Stromal cell of bone marrow (primary cell): ENCODE measurements around the gene ACER1.
"Not testable (repeated sequence)": the region's sequence is repeated elsewhere in the genome, so short reads cannot be mapped to it uniquely, and the experiment has no call there.

Experiments
- DNase-seq: peaks from one replicate; pipeline ENCODE4 v3.0.0-alpha.2; 2012; ENCODE audit warnings: low read depth

Gene ACER1

DNA sequence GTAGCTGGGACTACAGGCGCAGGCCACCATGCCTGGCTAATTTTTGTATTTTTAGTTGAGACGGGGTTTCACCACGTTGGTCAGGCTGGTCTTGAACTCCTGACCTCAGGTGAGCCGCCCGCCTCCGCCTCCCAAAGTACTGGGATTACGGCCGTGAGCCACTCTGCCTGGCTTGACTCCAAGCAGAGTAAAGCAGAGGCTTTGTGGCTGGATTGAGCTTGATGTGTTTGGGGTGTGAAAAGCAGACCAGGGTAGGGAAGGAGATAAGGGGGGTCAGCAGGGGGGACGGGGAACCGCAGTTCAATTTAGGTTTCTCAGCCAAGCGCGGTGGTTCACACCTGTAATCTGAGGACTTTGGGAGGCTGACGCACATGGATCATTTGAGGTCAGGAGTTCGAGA lies 23.8 kb upstream of the ACER1 start:
- no peak for DNase-seq

DNA sequence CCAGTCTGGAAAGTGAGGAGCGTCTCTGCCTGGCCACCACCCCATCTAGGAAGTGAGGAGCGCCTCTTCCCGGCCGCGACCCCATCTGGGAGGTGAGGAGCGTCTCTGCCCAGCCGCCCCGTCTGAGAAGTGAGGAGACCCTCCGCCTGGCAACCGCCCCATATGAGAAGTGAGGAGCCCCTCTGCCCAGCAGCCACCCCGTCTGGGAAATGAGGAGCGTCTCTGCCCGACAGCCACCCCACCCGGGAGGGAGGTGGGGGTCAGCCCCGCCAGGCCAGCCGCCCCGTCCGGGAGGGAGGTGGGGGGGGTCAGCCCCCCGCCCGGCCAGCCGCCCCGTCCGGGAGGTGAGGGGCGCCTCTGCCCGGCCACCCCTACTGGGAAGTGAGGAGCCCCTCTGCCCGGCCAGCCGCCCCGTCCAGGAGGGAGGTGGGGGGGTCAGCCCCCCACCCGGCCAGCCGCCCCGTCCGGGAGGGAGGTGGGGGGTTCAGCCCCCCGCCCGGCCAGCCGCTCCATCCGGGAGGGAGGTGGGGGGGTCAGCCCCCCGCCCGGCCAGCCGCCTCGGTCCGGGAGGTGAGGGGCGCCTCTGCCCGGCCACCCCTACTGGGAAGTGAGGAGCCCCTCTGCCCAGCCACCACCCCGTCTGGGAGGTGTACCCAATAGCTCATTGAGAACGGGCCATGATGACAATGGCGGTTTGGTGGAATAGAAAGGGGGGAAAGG lies 22.1 kb upstream of the ACER1 start:
- DNase-seq, result not testable (repeated sequence)

DNA sequence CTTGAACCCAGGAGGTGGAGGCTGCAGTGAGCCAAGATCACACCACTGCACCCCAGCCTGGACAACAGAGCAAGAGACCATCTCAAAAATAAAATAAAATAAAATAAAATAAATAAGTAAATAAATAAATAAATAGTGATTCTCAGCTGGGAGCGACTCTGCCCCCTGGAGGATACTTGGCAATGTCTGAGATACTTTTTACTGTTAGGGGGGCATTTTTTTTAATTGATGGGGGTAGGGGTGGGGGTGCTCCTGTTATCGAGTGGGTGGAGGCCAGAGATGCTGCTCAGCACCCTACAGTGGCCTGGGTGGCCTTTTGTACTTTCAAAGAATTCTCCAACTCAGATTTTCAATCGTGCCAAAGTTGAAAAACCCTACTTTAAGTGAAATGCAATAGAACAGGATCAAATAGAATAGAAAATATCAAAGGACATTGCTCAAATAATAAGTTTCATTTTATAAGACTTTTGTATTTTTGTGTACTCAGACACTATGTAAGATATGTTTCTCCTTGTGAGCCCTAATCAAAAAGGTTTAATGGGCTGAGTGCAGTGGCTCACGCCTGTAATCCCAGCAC lies 20.8 kb upstream of the ACER1 start:
- DNase-seq, result no peak

DNA sequence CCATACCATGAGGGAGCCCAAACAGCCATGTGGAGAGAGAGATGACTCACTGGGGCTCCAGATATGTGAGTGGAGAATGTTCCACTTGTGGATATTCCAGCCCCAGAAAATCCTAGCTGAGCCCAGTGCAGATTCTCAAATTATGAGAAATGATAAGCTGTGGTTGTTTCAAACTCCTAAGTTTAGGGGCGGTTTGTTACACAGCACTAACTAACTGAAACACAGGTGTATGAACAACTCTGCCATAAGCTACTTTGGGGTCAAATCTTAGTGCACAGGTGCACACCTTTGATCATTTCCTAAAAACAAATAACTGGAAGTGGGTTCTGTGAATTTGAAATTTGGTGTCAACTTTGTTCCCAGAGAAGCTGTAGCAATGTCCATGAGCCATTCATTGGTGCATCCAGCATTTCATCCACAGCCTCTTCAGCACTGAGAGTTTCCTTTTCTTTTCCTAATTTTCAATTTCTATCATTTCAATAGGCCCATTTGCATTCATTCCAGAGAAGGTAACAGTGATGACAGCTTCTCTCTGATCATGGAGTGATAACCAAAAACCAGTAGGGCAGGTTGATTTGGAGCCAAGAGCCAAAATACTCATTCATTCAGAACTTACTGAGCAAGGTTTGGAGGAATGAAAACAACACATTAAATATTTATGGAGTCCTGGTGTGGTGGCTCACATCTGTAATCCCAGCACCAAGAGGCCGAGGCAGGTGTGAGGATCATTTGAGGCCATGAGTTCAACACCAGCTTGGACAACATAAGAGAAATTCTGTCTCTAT lies 19.2 kb upstream of the ACER1 start:
- no peak for DNase-seq

DNA sequence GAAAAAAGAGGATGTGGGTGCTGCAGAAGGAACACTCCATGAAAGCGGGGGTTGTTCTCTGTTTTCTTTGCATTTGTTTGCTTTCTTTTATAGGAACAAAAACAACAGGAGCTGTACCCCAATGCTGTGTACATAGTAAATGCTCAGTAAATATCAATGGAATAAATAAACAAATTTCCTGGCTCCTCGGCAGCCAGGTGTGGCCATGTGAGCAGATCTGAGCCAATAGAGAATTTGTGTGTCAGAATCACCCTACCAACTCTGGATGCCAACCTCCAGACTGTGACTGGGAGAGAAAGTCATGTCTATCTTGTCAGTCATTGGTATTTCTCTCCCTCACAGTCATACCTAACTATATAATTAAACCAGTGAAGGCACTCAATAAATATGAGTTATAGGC lies 17.3 kb upstream of the ACER1 start:
- DNase-seq, result no peak

DNA sequence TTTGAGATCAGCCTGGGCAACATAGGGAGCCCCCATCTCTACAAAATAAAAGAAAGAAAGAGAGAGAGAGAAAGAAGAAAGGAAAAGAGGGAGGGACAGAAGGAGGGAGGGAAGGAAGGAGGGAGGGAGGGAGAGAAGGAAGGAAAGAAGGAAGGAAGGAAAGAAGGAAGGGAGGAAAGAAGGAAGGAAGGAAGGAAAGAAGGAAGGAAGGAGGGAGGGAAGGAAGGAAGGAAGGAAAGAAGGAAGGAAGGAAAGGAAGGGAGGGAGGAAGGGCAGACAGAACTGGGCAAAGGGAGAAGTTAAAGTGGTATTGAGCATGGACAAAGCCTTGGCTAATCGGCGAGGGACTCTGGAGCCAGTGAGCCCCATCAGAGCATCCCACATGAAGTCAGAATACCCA lies 15.9 kb upstream of the ACER1 start:
- DNase-seq, result not testable (repeated sequence)

DNA sequence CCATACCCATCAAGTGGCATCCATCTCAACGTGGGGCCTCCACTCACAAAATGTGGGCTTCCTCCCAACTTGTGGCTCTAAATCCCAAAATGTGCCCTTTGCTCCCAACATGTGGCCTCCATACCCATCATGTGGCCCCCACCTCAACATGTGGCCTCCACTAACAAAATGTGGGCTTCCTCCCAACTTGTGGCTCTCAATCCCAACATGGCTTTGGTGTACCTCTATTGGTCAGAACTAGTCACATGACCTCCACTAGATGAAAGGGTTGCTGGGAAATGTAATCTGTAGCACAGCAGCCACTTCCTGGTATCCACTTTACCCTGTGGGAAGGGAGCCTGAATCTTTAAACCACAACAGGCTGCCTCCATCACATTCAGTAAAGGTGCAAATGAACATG lies 10.1 kb upstream of the ACER1 start:
- no peak for DNase-seq

DNA sequence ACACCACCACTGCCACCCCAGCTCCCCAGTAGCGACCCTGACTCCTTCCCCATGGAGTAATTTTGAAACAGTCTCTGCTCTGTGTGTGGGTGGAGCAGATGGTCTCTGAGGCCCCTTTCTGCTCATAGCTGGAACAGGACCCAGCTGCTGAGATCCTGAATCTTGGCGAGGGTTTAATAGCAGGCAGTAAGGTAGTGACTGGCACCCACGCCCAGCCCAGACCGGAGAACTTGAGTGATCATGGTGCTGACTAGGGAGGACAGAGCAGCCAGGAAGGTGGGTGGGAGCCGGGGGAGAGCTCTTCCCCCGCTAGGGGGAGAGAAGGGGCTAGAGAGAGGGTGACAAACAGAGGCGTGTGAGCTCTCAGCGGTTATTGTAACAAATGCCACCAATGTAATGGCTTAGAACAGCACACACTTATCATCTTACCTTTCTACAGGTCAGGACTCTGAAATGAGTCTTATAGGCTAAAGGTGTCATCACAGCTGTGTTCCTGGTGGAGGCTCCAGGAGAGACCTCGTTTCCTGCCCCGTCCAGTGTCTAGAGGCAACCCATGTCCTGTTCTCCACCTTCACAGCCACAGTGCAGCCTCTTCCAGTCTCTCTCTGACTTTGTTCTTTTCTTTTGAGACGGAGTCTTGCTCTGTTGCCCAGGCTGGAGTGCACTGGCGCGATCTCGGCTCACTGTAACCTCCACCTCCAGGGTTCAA lies 7.2 kb upstream of the ACER1 start:
- no peak for DNase-seq

DNA sequence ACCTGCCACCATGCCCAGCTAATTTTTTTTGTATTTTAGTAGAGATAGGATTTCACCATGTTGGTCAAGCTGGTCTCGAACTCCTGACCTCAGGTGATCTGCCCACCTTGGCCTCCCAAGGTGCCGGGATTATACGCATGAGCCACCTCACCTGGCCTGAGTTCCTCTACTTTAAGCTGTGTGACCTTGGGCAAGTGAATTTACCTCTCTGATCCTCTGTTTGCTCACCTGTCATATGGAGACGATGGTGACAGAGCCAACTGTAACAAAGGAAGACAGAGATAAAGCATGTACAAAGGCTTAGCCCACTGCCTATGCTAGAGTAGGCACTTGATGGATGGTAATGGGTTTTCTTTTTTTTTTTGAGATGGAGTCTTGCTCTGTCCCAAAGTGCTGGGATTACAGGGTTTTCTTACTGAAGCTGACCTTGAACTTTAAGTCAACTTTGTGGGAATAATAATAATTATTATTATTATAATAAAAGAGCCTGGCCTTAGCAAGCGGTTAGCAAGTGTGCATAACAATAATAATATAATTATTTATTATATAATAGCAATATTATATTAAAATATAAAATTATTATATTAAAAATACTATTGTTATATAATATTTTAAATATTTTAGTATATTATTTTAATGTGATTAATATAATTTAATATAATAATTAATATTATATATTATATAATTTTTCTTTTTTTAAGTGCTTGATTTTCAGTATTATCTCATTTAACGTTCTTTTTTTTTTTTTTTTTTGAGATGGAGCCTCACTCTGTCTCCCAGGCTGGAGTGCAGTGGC lies 1.3 kb upstream of the ACER1 start:
- no peak for DNase-seq

DNA sequence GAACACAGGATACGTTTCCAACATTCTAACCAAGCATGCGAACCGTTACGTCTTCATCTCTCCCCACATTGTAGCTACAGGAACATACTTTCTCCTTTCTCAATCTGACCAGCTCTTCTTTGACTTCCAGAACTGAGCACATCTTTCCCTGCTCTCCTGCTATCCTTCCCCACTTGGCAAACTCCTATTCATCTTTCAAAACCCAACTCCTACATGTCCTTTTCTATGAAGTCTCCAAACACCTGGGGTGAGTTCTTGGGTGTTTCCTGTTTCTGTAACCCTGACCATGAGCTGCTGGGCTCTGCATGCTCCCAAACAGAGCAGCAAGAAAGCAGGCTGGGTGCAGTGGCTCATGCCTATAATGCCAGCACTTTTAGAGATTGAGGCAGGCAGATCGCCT lies 6.6 kb downstream of the ACER1 start:
- DNase-seq, result no peak

DNA sequence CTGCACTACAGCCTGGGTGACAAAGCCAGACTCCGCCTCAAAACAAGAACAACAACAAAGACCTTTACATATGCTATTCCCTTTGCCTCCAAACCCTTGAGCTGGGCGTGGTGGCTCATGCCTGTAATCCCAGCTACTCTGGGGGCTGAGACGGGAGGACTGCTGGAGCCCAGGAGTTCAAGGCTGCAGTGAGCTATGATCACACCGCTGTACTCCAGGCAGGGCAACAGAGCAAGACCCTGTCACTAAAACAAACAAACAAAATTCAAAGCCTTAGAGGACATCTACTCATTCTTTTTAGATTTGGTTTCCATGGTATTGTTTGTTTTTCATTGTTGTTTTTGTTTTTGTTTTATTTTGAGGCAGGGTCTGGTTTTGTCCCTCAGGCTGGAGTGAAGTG lies 7.8 kb downstream of the ACER1 start:
- no peak for DNase-seq

DNA sequence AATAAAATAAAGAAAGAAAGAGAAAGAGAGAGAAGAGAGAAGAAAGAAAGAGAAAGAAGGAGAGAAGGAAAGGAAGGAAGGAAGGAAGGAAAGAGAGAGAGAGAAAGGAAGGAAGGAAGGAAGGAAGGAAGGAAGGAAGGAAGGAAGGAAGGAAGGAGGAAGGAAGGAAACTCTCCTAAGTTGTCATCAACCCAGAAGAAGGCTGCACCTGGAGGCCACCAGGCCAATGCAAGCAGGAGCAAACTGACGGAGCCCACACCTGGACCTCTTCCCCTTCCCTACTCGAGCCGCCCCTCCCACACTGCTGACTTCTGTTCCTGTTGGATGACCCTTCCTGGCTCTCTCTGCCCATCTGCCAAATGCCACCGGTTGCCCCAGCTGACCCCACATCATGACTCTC lies 8.7 kb downstream of the ACER1 start:
- no peak for DNase-seq

DNA sequence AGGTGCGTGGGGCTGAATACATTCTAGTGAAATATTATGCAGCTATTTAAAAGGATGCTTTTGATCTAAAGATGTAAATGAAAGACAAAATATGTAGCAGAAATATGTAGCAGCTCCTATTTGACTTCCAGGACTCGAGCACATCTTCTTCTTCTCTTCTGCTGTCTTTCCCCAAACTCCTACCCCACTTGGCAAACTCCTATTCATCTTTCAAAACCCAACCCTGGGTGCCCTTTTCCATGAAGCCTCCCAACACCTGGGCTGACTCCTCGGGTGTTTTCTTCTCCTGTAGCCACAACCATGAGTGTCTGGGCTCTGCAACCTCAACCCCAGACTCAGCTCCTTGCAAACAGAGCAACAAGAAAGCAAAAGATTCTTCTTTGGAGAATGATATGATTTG lies 11.1 kb downstream of the ACER1 start:
- no peak for DNase-seq

DNA sequence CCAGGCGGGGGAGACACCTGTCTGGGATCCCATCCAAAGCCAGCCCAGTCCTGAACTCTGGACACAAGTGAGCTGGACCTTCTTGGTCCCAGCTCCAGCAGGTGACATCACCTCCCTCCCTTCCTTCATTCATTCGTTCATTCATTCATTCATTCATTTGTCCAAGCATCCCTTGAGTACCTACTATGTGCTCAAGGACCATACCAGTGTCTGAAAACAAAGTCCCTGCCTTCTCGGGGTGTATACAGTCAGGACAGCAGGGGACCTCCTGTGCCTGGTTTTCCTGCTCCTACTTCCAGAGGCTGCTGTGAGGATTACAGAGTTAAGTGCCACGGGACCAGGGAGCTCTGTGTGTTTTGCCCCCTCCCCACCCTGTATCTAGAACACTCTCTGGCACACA lies 14.0 kb downstream of the ACER1 start:
- no peak for DNase-seq

DNA sequence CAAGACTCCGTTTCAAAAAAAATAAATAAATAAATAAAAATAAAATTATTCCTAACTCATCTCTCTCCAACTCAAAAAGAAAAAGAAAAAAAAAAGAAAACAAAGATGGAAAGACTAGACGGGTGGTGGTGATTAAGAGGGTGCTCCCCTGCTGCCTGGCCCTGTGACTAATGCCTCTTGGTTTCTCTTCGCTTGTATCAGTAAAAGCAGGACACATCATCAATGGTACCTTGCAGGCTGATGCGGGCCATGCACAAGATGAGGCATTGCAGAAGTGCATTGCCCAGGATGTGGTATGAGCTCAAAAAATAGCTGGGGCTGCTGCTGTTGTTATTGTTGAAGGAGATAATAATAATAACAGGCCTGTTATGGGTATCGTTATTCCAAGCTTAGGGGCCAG lies 14.6 kb downstream of the ACER1 start:
- peak; percentile 0 for DNase-seq

DNA sequence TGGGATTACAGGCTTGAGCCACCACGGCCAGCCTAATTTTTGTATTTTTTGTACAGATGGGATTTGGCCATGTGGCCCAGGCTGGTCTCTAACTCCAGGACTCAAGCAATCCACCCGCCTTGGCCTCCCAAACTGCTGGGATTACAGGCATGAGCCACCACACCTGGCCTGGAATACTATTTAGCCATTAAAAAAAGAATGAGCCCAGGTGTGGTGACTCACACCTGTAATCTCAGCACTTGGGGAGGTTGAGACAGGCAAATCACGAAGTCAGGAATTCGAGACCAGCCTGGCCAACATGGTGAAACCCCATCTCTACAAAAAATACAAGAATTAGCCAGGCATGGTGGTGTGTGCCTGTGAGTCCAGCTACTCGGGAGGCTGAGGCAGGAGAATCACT lies 17.8 kb downstream of the ACER1 start:
- DNase-seq, result not testable (repeated sequence)

DNA sequence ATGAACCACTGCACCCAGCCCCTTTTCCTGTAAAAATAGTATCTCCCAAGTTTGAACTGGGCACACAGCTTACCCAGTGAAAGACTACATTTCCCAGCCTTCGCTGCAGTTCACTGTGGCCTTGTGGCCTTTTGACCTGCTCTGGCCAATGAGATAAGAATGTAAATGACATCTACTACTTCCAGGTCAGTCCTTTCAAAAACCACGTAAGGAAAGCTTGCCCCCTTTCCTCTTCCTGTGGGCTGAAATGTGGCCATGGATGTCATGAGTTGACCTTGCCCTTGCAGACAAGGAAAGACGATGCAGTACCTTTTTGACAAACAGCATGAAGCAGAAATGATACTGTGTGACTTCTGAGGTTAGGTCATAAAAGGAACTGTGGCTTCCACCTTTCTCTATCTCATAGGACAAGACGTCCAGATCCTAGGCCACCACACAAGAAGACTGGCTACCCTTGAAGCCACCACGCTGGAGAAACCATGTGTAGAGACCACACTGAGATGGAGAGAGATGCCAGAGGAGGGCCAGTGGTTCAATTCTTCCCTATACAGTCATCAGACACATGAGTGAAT lies 19.9 kb downstream of the ACER1 start:
- DNase-seq, result no peak

DNA sequence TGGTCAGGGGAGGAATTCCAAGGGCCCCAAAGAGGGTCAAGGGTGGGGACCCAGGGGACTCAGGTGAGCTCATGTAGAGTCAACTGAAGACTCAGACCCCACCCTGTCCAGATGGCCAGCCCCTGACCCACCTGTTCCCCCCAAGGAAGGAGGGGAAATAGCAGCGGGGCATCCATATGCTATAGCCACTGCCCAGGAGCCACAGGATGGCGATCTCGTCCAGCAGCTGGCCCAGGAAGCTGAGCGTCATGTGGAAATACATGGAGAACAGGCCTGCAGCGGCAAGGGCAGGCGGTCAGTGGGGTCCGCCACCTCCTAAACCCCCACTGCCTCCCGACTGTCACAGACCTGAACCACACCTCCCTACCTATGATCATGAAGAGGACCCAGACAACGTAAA lies 21.4 kb downstream of the ACER1 start:
- DNase-seq, result no peak

DNA sequence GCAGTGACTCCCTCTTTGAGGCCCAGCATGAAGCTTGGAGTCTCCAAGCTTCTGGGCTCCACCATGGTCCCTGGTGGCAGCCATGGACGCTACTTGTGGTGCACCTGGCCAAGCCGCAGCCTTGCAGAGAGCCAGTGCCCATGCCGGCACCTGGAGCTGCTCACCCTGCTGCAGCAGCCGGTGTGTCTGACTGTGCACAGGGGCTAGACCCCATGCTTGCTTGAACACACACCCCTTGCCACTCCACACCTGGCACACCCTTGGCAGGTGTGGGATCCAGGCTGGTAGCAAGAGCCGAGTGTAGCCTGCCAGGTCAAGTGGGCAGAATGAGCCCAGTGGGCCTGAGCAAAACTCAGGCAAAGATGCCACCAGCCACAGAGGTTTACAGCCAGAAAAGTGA lies 35.0 kb downstream of the ACER1 start:
- no peak for DNase-seq

DNA sequence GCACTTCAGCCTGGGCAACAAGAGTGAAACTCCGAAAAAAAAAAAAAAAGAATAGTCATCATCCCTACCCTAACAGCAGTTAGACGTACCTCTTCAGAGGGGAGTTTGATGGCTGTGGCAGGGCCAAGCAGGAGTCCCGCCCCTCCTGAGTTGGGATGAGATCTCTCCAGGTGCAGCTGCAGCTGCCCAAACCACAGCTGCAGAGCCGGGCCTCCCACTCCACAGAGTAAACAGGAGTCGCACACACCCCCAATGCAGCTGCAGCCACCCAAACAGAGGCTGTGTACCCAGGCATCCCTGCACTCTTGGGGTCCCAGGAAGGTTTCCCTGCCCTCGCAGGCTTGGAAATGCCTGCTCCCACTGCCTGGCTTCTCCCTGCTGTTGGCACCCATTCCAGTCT lies 36.2 kb downstream of the ACER1 start:
- no peak for DNase-seq

DNA sequence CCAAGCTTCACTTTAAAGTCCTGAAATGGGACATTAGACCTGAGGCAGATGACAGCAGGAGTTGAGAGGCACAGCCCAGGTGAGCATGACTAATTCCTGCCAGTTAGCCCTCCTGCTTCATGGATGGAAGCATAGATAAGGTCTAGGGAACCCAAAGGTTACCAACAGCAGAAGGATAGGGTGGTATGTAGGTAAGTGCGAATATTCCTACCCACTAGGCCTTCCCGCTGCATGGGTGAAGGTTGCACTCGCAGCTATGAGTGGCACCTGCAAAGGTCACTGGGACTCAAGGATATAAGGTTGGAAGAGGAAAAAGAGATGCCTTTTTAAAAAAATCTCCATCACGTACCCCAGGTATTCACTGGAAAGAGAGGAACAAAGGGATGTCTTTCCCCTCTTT lies 41.4 kb downstream of the ACER1 start:
- DNase-seq, result no peak

DNA sequence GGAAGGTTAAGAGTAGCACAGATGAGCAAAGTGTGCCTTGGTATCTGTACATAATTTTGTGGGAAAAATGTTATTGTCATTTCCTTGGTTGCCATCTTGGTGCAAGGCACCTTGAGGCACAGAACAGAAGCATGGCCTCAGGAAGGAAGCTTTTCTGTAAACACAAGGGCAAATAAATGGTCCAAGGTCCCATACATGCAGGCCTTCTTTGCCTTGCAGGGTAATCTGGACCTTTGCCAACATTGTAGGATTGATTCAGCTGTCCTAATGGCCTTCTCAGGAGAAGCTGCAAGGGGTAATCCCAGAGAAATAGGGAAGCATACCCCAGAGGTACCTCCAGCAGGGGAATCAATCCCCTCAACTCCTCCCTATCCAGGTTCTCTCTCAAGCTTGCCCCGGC lies 44.7 kb downstream of the ACER1 start:
- no peak for DNase-seq
